Spleen (tissue), 11 donors: ENCODE measurements around the gene FHIT. TPM values are rescaled to one million over a fixed set of nuclear protein-coding genes. Genes with fewer than 3 reads are reported as not detected.

Source experiments
- DNase-seq: peaks from one replicate; pipeline ENCODE4 v3.0.0-alpha.2; 2020
- H3K27ac ChIP-seq, 8 donors: fragments of 200-600 bp; sonication (generic) in 7 of 8; 1 replicate in 4 of 8; 2 replicates in 4 of 8; pipeline versions ENCODE4 v1.5.0 to v1.8.0; 2016 to 2021; ENCODE audit warnings: inconsistent platforms in 4 of 8, mild to moderate bottlenecking in 4 of 8, moderate library complexity in 1 of 8
- H3K27me3 ChIP-seq, 7 donors: fragments of 200-600 bp; sonication (generic) in 6 of 7; replicated peaks in 1 of 7; 1 replicate in 4 of 7; 2 replicates in 3 of 7; pipeline versions ENCODE4 v1.5.0 to v1.8.0; 2016 to 2021; ENCODE audit warnings: inconsistent platforms in 3 of 7, mild to moderate bottlenecking in 1 of 7
- H3K36me3 ChIP-seq, 6 donors: fragments of 200-600 bp; sonication (generic) in 5 of 6; 1 replicate in 4 of 6; 2 replicates in 2 of 6; pipeline versions ENCODE4 v1.5.0 to v1.8.0; 2016 to 2021; ENCODE audit warnings: inconsistent platforms in 2 of 6
- H3K4me1 ChIP-seq, 6 donors: fragments of 200-600 bp; sonication (generic) in 5 of 6; 1 replicate in 3 of 6; 2 replicates in 3 of 6; pipeline versions ENCODE4 v1.5.0 to v1.8.0; 2016 to 2021; ENCODE audit warnings: inconsistent platforms in 3 of 6
- H3K4me3 ChIP-seq, 8 donors: fragments of 200-600 bp; sonication (generic) in 7 of 8; 1 replicate in 4 of 8; 2 replicates in 4 of 8; pipeline versions ENCODE4 v1.5.0 to v1.8.0; 2016 to 2021; ENCODE audit warnings: inconsistent platforms in 4 of 8, mild to moderate bottlenecking in 4 of 8, moderate library complexity in 2 of 8
- H3K9me3 ChIP-seq, 8 donors: fragments of 200-600 bp; sonication (generic) in 7 of 8; 1 replicate in 4 of 8; 2 replicates in 4 of 8; pipeline versions ENCODE4 v1.5.0 to v1.8.0; 2016 to 2021; ENCODE audit warnings: inconsistent platforms in 4 of 8
- CTCF ChIP-seq, 11 experiments: fragments of 200-600 bp in 7 of 11; fragments of 450-650 bp in 4 of 11; sonication (generic) in 4 of 11; IDR thresholded peaks in 8 of 11; conservative IDR thresholded peaks in 3 of 11; 1 replicate in 7 of 11; 2 replicates in 4 of 11; pipeline versions ENCODE4 v1.4.0 to v1.8.0; 2016 to 2021; ENCODE audit warnings: antibody characterized with exemption in 11 of 11, inconsistent platforms in 4 of 11, mild to moderate bottlenecking in 1 of 11
- POLR2A ChIP-seq, 3 donors: fragments of 450-650 bp; IDR thresholded peaks; one replicate each; pipeline ENCODE4 v1.5.1; 2017; ENCODE audit warnings: antibody characterized with exemption in 3 of 3, mild to moderate bottlenecking in 1 of 3
- POLR2AphosphoS5 ChIP-seq, 3 donors: sonication (generic); formaldehyde crosslinking; IDR thresholded peaks; one replicate each; pipeline ENCODE4 v1.5.1; 2017; ENCODE audit warnings: antibody characterized with exemption in 3 of 3
- WGBS, 5 donors: extraction: QIAGEN DNeasy Blood & Tissue Kit in 3 of 5; methylation state at CpG; one replicate each; pipeline versions ENCODE4 v1.1.5 to v1.1.7; 2013 to 2018; 5-methylcytosine and 5-hydroxymethylcytosine counted together
- intact Hi-C: fragments of 100-400 bp; cut with DNase I; formaldehyde crosslinking; loops from one replicate; pipeline ENCODE4 v1.15.0; 2023; ENCODE audit warnings: low total_unique reads
- polyA plus RNA-seq, 3 donors: library from polyadenylated mRNA; stranded (reverse); fragments of 200-250 nt; gene quantifications; one replicate each; pipeline ENCODE4 v1.2.1, GENCODE V29; 2013
- total RNA-seq, 7 donors: library from RNA; depleted of rRNA in 3 of 7; stranded (reverse); fragments of >200 nt in 3 of 7; fragmentation: NEBNext Ultra II Directional in 4 of 7; extraction: Animal tissue kit (Norgen Biotek cat#: 25700) in 4 of 7; gene quantifications; one replicate each; pipeline versions ENCODE4 v1.1.0 to v1.2.1, GENCODE V29; 2016 to 2021
- donor health status: healthy with polysubstance abuse.
- donor health status: DM: no; HTN: no; CAD: no; lungs with moderate emphysema.
- donor health status: DM: no; HTN: no; CAD: no.
- donor health status: Bipolar disorder and iron deficiency.
- donor health status: healthy.
- donor health status: DM: no; HTN: no; CAD: no.
- donor health status: DM: yes; HTN: yes; CAD: no.

Gene FHIT
- total and polyA plus RNA-seq, 10 donors = 4.1 to 23.1 (median 12.2) TPM

GRCh38 chr3:59813148-59813538, 1438.1 kb downstream of the FHIT start:
- intact Hi-C loops = no loop called here
- peaks cover 0 to 16% (median under 1%) of the 10 kb centered on the region in 6 donors for H3K4me1 ChIP-seq
- no peaks in the 10 kb centered on the region for H3K27me3 ChIP-seq
- 94 to 95% (median 95%) methylated on average over 7 of the region's 7 CpGs for WGBS, 5 donors
- no peaks in the 10 kb centered on the region for H3K36me3 ChIP-seq
- TF ChIP-seq CTCF (IDR thresholded peaks at IDR 0.05 in 8 of 11, conservative IDR thresholded peaks at IDR 0.05 in 3 of 11) (no peak), POLR2A (IDR thresholded peaks at IDR 0.05) (no peak), POLR2AphosphoS5 (IDR thresholded peaks at IDR 0.05) (no peak)
- H3K27ac ChIP-seq = no peak overlapping the region
- no peak overlapping the region for H3K4me3 ChIP-seq
- no peaks in the 10 kb centered on the region for H3K9me3 ChIP-seq
- DNase-seq = no peak

- no peaks in the 10 kb centered on the region for H3K36me3 ChIP-seq
- no peak overlapping the region for H3K27ac ChIP-seq
- no peak overlapping the region for H3K4me3 ChIP-seq
- peaks cover 0 to 10% (median 0%) of the 10 kb centered on the region in 6 donors for H3K4me1 ChIP-seq
- no peaks in the 10 kb centered on the region for H3K9me3 ChIP-seq
- DNase-seq = no peak
- 74 to 79% (median 78%) methylated on average over 11 of the region's 11 CpGs for WGBS, 5 donors
- TF ChIP-seq POLR2AphosphoS5 (IDR thresholded peaks at IDR 0.05) (no peak), CTCF (IDR thresholded peaks at IDR 0.05 in 8 of 11, conservative IDR thresholded peaks at IDR 0.05 in 3 of 11) (no peak), POLR2A (IDR thresholded peaks at IDR 0.05) (no peak)
- intact Hi-C loops = no loop called here
- H3K27me3 ChIP-seq = no peaks in the 10 kb centered on the region
These were observed 1438.8 kb downstream of the FHIT start for GRCh38 chr3:59812237-59813147.

DNA sequence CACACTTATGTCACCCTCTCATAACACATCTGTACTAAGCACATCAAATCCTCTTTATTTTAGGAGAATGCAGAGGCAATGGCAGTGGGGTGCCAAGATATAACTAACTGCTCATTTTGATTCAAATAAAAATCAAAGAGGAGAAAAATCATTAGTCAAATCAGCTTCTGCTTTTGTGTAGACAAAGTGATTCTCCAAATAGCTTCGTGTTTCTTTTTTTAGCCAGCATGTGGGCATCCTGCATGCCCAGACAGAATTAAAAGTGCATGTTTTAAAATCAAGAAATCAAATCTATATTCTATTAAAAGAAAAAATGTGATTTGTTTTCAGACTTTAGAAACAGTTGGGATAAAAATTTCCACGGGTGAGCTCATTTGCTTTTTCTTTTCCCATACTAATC, 1440.1 kb downstream of the FHIT start:
- TF ChIP-seq CTCF (IDR thresholded peaks at IDR 0.05 in 8 of 11, conservative IDR thresholded peaks at IDR 0.05 in 3 of 11) = no peak
- no peak for TF ChIP-seq POLR2AphosphoS5 (IDR thresholded peaks at IDR 0.05)
- TF ChIP-seq POLR2A (IDR thresholded peaks at IDR 0.05) = no peak
- H3K4me3 ChIP-seq = no peak overlapping the region
- no peaks in the 10 kb centered on the region for H3K9me3 ChIP-seq
- intact Hi-C loops = no loop called here
- no peaks in the 10 kb centered on the region for H3K27me3 ChIP-seq
- no peak overlapping the region for H3K27ac ChIP-seq
- H3K36me3 ChIP-seq = no peaks in the 10 kb centered on the region
- DNase-seq = no peak
- WGBS, 5 donors = 57 to 70% (median 62%) methylated on average over 2 of the region's 2 CpGs
- H3K4me1 ChIP-seq = peaks cover 0 to 10% (median 0%) of the 10 kb centered on the region in 6 donors

GRCh38 chr3:59810606-59811005, 1440.6 kb downstream of the FHIT start:
- Histone ChIP-seq H3K27me3 (no peaks in the 10 kb centered on the region), H3K27ac (no peak overlapping the region), H3K36me3 (no peaks in the 10 kb centered on the region), H3K4me1 (peaks cover 0 to 10% (median 0%) of the 10 kb centered on the region in 6 donors), H3K9me3 (no peaks in the 10 kb centered on the region), H3K4me3 (no peak overlapping the region)
- DNase-seq = no peak
- intact Hi-C loops = no loop called here
- TF ChIP-seq POLR2A (IDR thresholded peaks at IDR 0.05) = no peak
- TF ChIP-seq CTCF (IDR thresholded peaks at IDR 0.05 in 8 of 11, conservative IDR thresholded peaks at IDR 0.05 in 3 of 11) = no peak
- TF ChIP-seq POLR2AphosphoS5 (IDR thresholded peaks at IDR 0.05) = no peak
- 71 to 80% (median 79%) methylated on average over 2 of the region's 2 CpGs for WGBS, 5 donors
